Measurements from ENCODE around the gene CCDC195. TPM values are rescaled to one million over a fixed set of nuclear protein-coding genes. Genes with fewer than 3 reads are reported as not detected.

Gene CCDC195, protein sequence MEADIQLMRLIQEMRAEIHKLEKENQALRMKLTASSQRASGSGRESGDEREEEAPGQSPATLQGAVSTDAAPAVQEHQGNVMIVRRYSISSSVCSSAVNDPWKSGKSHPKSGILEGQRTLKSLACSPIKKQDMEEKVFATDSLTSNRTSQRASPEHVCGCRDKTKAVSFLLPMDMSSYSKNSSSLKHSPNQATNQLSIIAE
- not detected in 2 replicates for total RNA-seq (2021)
- Bru-seq, nascent RNA, result not detected
- not detected for BruChase-seq, experiment 1, labeled RNA remaining after a 2-hour chase
- not detected for BruChase-seq, experiment 2, labeled RNA remaining after a 6-hour chase
- long read RNA-seq, result 0 reads

DNA sequence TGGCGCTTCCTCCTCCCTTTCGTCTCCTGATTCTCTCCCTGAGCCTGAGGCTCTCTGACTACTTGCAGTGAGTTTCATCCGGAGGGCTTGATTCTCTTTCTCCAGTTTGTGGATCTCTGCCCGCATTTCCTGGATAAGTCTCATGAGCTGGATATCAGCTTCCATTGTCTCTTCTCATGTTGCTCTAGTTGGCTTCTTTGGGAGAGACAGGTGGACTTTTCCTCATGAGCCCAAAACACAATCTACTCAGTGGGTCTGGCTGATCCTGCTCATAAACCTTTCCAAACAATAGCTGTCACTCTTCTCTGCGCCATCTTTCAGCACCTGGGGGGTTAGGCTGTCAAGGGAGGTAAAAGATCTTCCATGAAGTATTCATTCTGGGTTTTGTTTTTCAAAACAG, at the start of gene CCDC195:
Gene CCDC195 (minus strand): TSS at position 165 of the 400 bp plus-strand sequence. CDS start 0 bp downstream, at position 165.
- H3K27me3 ChIP-seq (replicated peaks; ENCODE audit: insufficient read depth, low read depth, low read length, poor library complexity), result no peaks in the 10 kb centered on the region
- POLR2A ChIA-PET (ENCODE audit: low non-redundant PET), result no interaction called here
- H3K36me3 ChIP-seq (ENCODE audit: insufficient read depth, low read length, poor library complexity, severe bottlenecking), result no peaks in the 10 kb centered on the region
- intact Hi-C loops (cut with micrococcal nuclease; ENCODE audit: unreplicated experiment), result no loop called here
- H3K4me3 ChIP-seq (ENCODE audit: low read depth, low read length, poor library complexity, severe bottlenecking), result no peak within 1 kb of the TSS
- no peak for DNase-seq (ENCODE audit: low spot score)
- H3K4me1 ChIP-seq (ENCODE audit: insufficient read depth, low read length, poor library complexity, severe bottlenecking), result no peaks in the 10 kb centered on the region
- no peak for TF ChIP-seq EZH2 (IDR thresholded peaks at IDR 0.05; ENCODE audit: borderline replicate concordance, low read depth, low read length, poor library complexity, severe bottlenecking)
- TF ChIP-seq, protein P1, sequence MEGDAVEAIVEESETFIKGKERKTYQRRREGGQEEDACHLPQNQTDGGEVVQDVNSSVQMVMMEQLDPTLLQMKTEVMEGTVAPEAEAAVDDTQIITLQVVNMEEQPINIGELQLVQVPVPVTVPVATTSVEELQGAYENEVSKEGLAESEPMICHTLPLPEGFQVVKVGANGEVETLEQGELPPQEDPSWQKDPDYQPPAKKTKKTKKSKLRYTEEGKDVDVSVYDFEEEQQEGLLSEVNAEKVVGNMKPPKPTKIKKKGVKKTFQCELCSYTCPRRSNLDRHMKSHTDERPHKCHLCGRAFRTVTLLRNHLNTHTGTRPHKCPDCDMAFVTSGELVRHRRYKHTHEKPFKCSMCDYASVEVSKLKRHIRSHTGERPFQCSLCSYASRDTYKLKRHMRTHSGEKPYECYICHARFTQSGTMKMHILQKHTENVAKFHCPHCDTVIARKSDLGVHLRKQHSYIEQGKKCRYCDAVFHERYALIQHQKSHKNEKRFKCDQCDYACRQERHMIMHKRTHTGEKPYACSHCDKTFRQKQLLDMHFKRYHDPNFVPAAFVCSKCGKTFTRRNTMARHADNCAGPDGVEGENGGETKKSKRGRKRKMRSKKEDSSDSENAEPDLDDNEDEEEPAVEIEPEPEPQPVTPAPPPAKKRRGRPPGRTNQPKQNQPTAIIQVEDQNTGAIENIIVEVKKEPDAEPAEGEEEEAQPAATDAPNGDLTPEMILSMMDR (conservative IDR thresholded peaks at IDR 0.05; ENCODE audit: low read depth, low read length), result no peak
- no peak within 1 kb of the TSS for H3K27ac ChIP-seq (ENCODE audit: low read depth, low read length, poor library complexity, severe bottlenecking)
- CTCF ChIA-PET, result no interaction called here
- no TSS peak for BruUV-seq (replicated peaks)
- no peaks in the 10 kb centered on the region for H3K9me3 ChIP-seq (ENCODE audit: low read depth, low read length, poor library complexity, severe bottlenecking)

DNA sequence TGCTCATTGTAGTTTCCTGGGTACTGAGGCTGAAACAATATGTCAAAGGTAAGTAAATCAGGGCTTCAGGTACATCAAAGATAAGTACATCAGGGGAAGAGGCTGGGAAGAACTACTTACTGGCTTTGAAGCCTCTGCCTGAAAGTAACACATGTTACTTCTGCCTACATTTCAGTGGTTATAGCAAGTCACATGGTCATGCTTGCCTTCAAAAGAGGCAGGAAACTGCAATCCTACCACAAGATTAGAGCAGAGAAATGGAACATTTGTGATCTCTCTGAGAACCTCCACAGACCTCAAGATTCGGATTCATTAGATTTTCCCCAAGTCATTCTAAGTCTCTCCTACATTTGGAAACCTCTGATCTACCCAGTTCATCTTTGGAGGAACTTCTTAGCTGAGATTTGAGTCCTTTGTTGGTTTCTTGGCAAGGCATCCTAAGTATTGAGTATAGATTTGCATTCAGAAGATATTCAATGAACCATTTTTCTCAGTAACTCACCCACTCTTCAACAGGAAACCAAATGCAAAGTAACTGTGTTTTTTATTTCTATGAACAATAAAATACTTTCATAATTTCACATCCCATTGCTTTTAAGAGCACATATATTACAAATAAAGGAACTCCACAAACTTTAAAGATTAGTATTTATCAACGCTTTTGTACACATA, 48.5 kb upstream of the CCDC195 start:
- POLR2A ChIA-PET (ENCODE audit: low non-redundant PET), result interaction anchor here (0.6 kb wide), 1 partner anchor 132 kb away, joined by 3 read pairs; no protein-coding TSS in a partner anchor
- no TSS peak for BruUV-seq (replicated peaks)
- TF ChIP-seq, protein P1 (conservative IDR thresholded peaks at IDR 0.05; ENCODE audit: low read depth, low read length), result no peak
- TF ChIP-seq EZH2 (IDR thresholded peaks at IDR 0.05; ENCODE audit: borderline replicate concordance, low read depth, low read length, poor library complexity, severe bottlenecking), result no peak
- no peak overlapping the region for H3K27ac ChIP-seq (ENCODE audit: low read depth, low read length, poor library complexity, severe bottlenecking)
- intact Hi-C loops (cut with micrococcal nuclease; ENCODE audit: unreplicated experiment), result no loop called here
- no peak for DNase-seq (ENCODE audit: low spot score)
- H3K36me3 ChIP-seq (ENCODE audit: insufficient read depth, low read length, poor library complexity, severe bottlenecking), result no peaks in the 10 kb centered on the region
- no peaks in the 10 kb centered on the region for H3K9me3 ChIP-seq (ENCODE audit: low read depth, low read length, poor library complexity, severe bottlenecking)
- no peaks in the 10 kb centered on the region for H3K27me3 ChIP-seq (replicated peaks; ENCODE audit: insufficient read depth, low read depth, low read length, poor library complexity)
- CTCF ChIA-PET, result no interaction called here
- no peaks in the 10 kb centered on the region for H3K4me1 ChIP-seq (ENCODE audit: insufficient read depth, low read length, poor library complexity, severe bottlenecking)
- H3K4me3 ChIP-seq (ENCODE audit: low read depth, low read length, poor library complexity, severe bottlenecking), result no peak overlapping the region

GRCh38 chr2:224757934-224758548, 41.9 kb upstream of the CCDC195 start:
- BruUV-seq (replicated peaks), result no TSS peak
- Histone ChIP-seq H3K4me3 (ENCODE audit: low read depth, low read length, poor library complexity, severe bottlenecking) (no peak overlapping the region), H3K27me3 (replicated peaks; ENCODE audit: insufficient read depth, low read depth, low read length, poor library complexity) (no peaks in the 10 kb centered on the region), H3K9me3 (ENCODE audit: low read depth, low read length, poor library complexity, severe bottlenecking) (no peaks in the 10 kb centered on the region), H3K4me1 (ENCODE audit: insufficient read depth, low read length, poor library complexity, severe bottlenecking) (no peaks in the 10 kb centered on the region), H3K27ac (ENCODE audit: low read depth, low read length, poor library complexity, severe bottlenecking) (no peak overlapping the region), H3K36me3 (ENCODE audit: insufficient read depth, low read length, poor library complexity, severe bottlenecking) (no peaks in the 10 kb centered on the region)
- ChIA-PET POLR2A (ENCODE audit: low non-redundant PET) (no interaction called here), CTCF (no interaction called here)
- TF ChIP-seq EZH2 (IDR thresholded peaks at IDR 0.05; ENCODE audit: borderline replicate concordance, low read depth, low read length, poor library complexity, severe bottlenecking), result no peak
- TF ChIP-seq, protein P1 (conservative IDR thresholded peaks at IDR 0.05; ENCODE audit: low read depth, low read length), result no peak
- no peak for DNase-seq (ENCODE audit: low spot score)
- intact Hi-C loops (cut with micrococcal nuclease; ENCODE audit: unreplicated experiment), result no loop called here
